ENCODE results near the gene TRPM2. TPM values are rescaled to one million over a fixed set of nuclear protein-coding genes. Genes with fewer than 3 reads are reported as not detected.
A peak's percentile ranks its signal among the peaks of the same experiment; 100 is the strongest.
"Not testable (repeated sequence)": the region's sequence is repeated elsewhere in the genome, so short reads cannot be mapped to it uniquely, and the experiment has no call there.

TRPM2 gene
- total RNA-seq, 1 experiment from 2014 or later, result not detected

GRCh38 chr21:44332965-44333364 is 20.5 kb upstream of the TRPM2 start:
- in situ Hi-C loops (cut with HindIII; ENCODE audit: low sequenced_read_pairs), result no loop called here
- no peak for DNase-seq (ENCODE audit: low spot score)

- DNase-seq (ENCODE audit: low spot score), result no peak
- in situ Hi-C loops (cut with HindIII; ENCODE audit: low sequenced_read_pairs), result no loop called here
Measured at GRCh38 chr21:44333509-44334328, 19.7 kb upstream of the TRPM2 start.

- in situ Hi-C loops (cut with HindIII; ENCODE audit: low sequenced_read_pairs), result no loop called here
- peak; percentile 79 for DNase-seq (ENCODE audit: low spot score)
Measured at GRCh38 chr21:44334329-44335030, 18.9 kb upstream of the TRPM2 start.

- in situ Hi-C loops (cut with HindIII; ENCODE audit: low sequenced_read_pairs), result no loop called here
Measured at GRCh38 chr21:44335266-44336059, 18.0 kb upstream of the TRPM2 start.

GRCh38 chr21:44337449-44337848 is 16.0 kb upstream of the TRPM2 start:
- no peak for DNase-seq (ENCODE audit: low spot score)
- in situ Hi-C loops (cut with HindIII; ENCODE audit: low sequenced_read_pairs), result no loop called here

More at GRCh38 chr21:44335266-44336059, 18.0 kb upstream of the TRPM2 start:
- DNase-seq (ENCODE audit: low spot score), result no peak

- in situ Hi-C loops (cut with HindIII; ENCODE audit: low sequenced_read_pairs), result no loop called here
- peak; percentile 77 for DNase-seq (ENCODE audit: low spot score)
Measured at GRCh38 chr21:44337941-44338895, 15.2 kb upstream of the TRPM2 start.

- in situ Hi-C loops (cut with HindIII; ENCODE audit: low sequenced_read_pairs), result no loop called here
- DNase-seq (ENCODE audit: low spot score), result peak; percentile 94
Measured at GRCh38 chr21:44338971-44339910, 14.2 kb upstream of the TRPM2 start, which contains the start of gene CFAP410. TSS of gene CFAP410 (minus strand) at chr21:44339390. CDS start at chr21:44339194, 196 bp downstream.

GRCh38 chr21:44341726-44342458 is 11.5 kb upstream of the TRPM2 start:
- in situ Hi-C loops (cut with HindIII; ENCODE audit: low sequenced_read_pairs), result not testable (repeated sequence)

GRCh38 chr21:44342981-44343380 is 10.4 kb upstream of the TRPM2 start:
- in situ Hi-C loops (cut with HindIII; ENCODE audit: low sequenced_read_pairs); DNase-seq (ENCODE audit: low spot score): not testable (repeated sequence)

More at GRCh38 chr21:44341726-44342458, 11.5 kb upstream of the TRPM2 start:
- DNase-seq (ENCODE audit: low spot score), result not testable (repeated sequence)

GRCh38 chr21:44344541-44345183 is 8.8 kb upstream of the TRPM2 start:
- in situ Hi-C loops (cut with HindIII; ENCODE audit: low sequenced_read_pairs), result no loop called here
- DNase-seq (ENCODE audit: low spot score), result no peak

GRCh38 chr21:44345495-44345894 is 7.9 kb upstream of the TRPM2 start:
- in situ Hi-C loops (cut with HindIII; ENCODE audit: low sequenced_read_pairs), result no loop called here
- no peak for DNase-seq (ENCODE audit: low spot score)

- in situ Hi-C loops (cut with HindIII; ENCODE audit: low sequenced_read_pairs), result no loop called here
- DNase-seq (ENCODE audit: low spot score), result no peak
Measured at GRCh38 chr21:44347911-44348451, 5.4 kb upstream of the TRPM2 start.

- no peak for DNase-seq (ENCODE audit: low spot score)
- in situ Hi-C loops (cut with HindIII; ENCODE audit: low sequenced_read_pairs), result no loop called here
Measured at GRCh38 chr21:44348861-44349260, 4.6 kb upstream of the TRPM2 start.

- in situ Hi-C loops (cut with HindIII; ENCODE audit: low sequenced_read_pairs), result no loop called here
- no peak for DNase-seq (ENCODE audit: low spot score)
Measured at GRCh38 chr21:44349416-44349846, 4.0 kb upstream of the TRPM2 start.

GRCh38 chr21:44349847-44350772 is 3.3 kb upstream of the TRPM2 start:
- in situ Hi-C loops (cut with HindIII; ENCODE audit: low sequenced_read_pairs), result no loop called here
- peak; percentile 39 for DNase-seq (ENCODE audit: low spot score)

All from G401 (cell line).